Skin of body (tissue), 2 donors: Measurements from ENCODE around the gene RPLP2. TPM values are rescaled to one million over a fixed set of nuclear protein-coding genes. Genes with fewer than 3 reads are reported as not detected.
A peak's percentile ranks its signal among the peaks of the same experiment; 100 is the strongest.

Source experiments
- DNase-seq: peaks from one replicate; lab custom pipeline; 2025; lab: John Stamatoyannopoulos, UW
- total RNA-seq: library from RNA; depleted of rRNA; stranded (reverse); fragments of >200 nt; gene quantifications from one replicate; pipeline ENCODE4 v1.2.3, GENCODE V29; 2014

RPLP2 gene
- total RNA-seq, 1 donor from 2014 or later = 391 TPM

DNA sequence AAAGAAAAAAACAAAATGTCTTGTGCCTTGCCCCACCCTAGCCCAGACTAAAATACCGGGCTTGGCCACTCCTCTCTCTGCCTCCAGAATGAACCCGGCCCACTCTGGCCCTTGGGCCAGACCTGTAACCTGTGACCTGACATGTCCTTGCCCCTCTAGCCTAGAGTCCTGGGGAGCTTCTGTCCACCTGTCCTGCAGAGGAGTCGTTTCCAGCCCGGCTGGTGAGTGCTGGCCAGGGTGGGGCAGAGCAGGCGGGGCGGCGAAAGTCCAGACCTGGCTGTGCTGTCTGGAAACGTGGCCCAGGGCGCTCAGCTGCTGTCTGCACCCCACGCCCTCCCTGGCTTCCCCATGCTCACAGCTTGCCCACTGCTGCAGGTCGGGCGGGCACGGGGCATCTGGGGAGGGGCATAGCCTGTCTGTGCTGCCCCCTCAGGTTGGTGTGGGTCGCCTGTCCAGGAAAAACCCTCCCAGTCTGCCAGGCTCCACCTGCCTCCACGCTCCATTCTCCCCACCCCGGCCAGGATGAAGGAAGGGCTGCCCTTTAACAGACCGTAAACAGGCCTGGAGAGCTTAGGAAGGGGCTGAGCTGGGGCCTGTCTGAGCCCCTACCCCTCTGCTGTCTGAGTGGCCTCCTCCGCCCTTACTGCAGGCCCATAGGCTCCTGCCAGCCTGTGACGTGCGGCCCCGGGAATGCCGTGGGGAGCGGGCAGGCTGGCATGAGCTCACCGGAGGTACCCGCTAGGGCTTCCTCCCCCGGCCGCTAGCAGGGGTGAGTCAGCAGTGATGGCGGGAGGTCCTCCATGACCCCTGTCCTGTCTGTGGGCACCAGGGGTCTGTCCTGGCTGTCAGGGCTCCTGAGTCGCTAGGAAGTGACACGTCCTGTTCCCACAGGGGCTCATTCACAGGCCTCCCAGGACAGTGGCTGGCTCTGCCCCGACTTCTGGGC is 24.9 kb downstream of the RPLP2 start:
- no peak for DNase-seq

DNA sequence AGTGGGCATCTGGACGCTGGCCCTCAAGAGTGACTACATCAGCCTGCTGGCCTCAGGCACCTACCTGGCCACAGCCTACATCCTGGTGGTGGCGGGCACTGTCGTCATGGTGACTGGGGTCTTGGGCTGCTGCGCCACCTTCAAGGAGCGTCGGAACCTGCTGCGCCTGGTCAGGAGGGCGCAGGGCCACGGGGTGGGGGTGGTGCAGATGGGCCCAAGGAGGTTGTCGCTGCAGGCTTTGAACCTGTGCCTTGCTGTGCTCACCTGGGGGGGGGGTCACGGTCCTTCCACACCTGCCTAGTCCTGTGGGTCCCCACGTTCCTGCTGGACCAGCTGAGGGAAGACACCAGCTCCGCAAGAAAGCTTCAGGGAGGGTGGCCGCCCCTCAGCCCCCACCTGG is 26.5 kb downstream of the RPLP2 start:
- no peak for DNase-seq

DNA sequence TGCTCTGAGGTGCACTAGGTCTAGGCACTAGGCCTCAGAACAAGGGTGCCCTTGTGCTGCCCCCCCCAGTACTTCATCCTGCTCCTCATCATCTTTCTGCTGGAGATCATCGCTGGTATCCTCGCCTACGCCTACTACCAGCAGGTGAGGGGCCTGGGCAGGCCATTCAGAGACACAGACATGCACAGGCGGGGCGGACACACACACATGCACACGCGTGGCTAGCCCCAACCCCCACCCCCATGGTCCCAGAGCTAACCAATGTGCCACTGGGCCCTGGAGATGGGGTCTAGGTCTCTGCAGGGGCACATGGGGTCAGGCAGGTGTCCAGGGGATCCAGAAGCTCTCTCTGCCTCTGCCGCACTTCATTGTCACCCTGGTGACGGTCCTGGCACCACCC is 26.9 kb downstream of the RPLP2 start:
- DNase-seq = no peak

DNA sequence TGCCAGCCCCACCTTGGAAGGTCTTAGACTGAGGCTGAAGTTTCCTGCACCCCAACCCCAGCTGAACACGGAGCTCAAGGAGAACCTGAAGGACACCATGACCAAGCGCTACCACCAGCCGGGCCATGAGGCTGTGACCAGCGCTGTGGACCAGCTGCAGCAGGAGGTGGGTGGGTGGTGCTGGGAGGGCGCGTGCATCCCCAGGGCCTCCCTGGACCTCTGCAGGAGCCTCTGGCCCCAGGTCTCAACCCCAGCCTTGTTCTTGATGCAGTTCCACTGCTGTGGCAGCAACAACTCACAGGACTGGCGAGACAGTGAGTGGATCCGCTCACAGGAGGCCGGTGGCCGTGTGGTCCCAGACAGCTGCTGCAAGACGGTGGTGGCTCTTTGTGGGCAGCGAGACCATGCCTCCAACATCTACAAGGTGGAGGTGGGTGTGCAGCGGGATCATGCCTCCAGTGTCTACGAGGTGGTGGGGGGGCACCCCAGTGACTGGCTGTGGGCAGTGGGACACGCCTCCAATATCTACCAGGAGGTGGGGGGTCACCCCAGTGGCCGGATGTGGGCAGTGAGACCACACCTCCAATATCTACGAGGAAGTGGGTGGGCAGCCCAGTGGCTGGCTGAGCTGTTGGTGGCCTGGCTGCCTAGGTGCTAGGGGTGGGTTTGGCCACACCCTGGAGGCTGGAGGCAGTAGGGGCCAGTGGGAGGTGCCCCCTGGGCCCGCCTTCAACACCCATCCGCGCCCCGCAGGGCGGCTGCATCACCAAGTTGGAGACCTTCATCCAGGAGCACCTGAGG is 27.6 kb downstream of the RPLP2 start:
- no peak for DNase-seq

DNA sequence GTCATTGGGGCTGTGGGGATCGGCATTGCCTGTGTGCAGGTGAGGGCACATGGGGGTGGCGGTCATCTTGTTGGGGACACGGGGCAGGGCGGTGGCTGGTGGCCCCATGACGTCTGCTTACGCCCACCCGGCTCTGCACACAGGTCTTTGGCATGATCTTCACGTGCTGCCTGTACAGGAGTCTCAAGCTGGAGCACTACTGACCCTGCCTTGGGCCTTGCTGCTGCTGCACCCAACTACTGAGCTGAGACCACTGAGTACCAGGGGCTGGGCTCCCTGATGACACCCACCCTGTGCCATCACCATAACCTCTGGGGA is 28.2 kb downstream of the RPLP2 start:
- no peak for DNase-seq

DNA sequence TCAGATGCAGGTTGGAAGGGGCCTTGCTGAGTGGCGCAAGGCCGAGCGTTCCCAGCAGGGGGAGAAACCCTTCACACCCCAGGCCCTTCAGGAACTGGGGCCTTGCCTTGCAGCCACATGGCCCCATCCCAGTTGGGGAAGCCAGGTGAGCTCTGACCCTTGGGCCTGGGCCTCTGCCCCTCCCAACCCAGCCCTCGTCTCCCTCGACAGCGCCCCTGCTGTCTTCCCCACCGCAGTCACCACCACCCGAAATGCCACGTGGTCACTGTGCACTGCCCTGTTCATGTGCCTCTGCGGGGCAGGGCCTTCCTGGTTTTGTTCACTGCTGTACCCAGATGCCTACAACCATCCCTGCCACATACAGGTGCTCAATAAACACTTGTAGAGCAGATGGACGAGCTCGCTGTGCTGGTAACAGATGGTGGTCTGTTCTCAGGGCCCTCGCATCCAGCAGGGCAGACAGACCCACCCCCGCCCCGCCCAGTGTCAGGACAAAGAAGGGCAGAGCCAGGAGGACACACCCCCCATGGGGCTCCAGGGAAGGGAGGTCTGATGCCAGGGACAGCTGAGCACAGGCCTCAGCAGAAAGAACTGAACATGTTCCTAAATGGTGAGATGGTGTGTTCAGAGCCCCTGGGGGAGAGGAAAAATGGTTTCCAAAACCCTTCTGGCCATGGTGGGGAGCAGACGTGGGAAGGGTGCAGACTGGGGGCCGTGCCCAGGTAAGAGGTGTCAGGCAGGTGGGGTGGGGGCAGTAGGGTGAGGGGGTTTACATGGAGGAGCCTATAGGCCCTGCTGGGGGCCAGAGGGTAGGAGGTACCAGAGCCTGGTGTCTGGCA is 28.9 kb downstream of the RPLP2 start:
- no peak for DNase-seq

DNA sequence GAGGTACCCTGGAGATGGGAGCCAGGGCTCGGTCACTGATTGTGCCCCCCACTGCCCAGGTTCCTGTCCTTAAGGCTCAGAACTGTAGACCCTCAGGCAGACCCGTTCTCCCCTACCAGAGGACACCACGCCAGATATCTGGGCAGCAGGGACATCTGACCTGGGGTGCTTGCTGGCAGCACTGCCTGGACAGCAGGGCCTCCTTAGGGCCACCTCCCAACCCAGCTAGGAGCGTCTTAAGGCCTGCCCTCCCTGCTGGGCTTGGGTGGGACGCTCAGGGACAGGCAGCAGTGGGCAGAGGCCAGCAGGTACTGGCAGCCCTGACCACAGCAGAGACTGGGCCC is 29.5 kb downstream of the RPLP2 start:
- no peak for DNase-seq

DNA sequence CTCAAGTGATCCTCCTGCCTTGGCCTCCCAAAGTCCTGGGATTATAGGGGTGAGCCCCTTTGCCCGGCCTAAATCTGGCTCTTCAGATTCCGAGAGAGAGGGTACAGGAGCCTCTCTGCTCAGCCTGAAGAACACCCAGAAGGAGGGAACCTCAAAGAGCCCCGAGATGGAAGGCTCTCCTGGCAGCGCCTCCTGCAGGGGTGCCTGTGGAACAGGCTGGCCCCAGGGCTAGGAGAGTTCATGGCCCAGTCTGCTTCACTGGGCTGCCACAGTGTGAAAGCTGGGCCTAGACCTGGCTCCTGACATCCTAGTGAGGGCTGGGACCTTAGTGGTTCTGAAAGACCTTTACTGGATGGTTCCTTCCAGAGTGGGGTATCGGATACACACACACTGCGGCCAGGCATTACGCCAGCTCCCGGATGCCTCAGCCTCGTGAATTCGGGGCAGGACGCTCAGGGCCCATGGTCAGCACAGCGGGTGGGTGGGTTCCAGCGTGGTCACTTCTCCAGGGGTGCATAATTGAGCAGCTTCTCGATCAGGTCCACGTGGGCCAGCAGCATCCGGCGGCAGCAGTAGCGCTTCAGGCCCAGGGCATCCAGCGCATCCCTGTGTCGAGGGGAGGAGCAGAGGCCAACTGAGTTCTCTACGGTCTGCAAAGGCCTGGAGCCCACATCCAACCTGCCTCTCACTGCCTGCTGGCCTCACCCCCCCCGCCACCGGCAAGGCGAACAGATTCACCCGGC is 30.3 kb downstream of the RPLP2 start:
- no peak for DNase-seq

DNA sequence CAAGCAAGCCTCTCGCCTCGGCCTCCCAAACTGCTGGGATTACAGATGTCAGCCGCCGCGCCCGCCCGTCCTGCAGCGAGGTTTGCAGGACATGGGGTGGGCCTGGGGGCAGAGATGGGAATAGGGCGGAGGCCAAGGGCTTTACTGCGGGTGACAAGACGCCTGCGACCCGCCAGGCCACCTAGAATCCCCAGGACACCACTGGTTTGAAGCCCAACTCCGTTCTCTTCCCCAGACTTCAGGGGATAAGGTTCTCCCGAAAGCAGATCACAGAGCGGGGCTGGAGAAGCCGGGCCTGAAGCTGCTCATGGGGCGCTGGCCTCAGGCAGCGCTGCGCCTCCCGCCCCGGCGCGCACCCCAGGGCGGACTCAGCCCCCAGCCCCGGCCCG is 32.2 kb downstream of the RPLP2 start:
- no peak for DNase-seq

DNA sequence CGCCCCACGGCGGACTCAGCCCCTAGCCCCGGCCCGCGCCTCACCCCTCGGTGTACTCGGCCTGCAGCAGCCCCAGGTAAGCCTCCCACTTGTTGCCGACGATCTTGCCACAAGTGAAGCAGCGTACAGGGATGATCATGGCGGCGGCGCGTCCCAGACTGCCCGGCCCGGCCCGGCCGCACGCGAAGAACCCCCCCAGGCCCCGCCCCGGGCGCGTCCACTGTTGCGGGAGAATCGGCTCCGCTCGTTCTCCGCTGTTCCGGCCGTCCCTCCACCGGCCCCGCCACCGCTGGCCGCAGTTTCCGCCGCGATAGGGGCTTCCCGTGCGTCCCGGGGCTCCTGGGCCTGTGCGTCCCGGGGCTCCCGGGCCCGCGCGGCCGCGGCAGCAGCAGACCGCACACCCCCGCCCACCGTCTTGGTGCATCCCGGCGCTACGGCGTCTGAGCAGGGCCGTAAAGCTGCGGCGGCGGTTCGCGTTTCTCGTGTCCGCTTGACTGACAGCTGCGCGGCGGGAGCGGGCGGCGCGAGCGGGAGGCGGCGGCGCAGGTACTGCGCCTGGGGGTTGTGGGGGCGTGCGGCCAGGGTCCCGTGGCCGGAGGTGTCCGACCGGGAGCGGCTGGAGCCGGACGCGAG is 32.7 kb downstream of the RPLP2 start, which contains the start of the genes POLR2L and TSPAN4:
POLR2L (minus strand) TSS at position 160 of the 633 bp plus-strand sequence; CDS start at position 139, 21 bp downstream.
TSPAN4 (plus strand) TSS at position 483 of the 633 bp plus-strand sequence. CDS start 7,453 bp downstream, outside the sequence.
- peak; percentile 82 for DNase-seq

DNA sequence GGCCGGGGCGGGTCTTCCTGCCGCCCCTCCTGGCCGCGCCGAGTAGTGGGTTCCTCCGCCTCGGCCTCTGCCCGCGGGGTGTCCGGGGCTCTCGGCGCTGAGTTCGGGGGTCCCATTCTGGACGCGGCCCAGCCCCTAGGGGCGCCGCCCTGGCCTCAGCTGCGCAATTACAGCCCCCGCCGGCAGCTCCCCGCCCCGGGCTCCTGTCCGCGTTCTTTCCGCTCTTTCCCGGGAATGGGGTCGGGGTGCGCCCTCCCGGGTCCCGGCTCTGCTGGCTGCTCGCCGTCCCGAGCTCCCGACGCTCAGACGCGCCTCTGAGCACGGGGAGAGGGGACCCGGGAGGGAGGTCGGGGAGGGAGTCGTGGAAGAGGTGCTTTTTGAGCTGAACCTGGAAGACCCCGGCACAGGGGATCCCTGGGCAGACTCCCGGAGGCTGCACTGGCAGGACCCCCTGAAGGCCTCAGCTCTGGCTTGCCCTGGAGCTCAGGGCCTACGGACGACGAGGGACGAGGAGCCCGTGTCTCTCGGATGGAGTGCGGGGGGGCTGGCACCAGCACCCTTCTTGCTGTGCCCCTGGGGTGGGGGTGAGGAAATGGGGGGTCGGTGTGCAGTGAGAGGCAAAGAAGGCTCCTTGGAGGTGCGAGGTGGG is 33.4 kb downstream of the RPLP2 start:
- no peak for DNase-seq

DNA sequence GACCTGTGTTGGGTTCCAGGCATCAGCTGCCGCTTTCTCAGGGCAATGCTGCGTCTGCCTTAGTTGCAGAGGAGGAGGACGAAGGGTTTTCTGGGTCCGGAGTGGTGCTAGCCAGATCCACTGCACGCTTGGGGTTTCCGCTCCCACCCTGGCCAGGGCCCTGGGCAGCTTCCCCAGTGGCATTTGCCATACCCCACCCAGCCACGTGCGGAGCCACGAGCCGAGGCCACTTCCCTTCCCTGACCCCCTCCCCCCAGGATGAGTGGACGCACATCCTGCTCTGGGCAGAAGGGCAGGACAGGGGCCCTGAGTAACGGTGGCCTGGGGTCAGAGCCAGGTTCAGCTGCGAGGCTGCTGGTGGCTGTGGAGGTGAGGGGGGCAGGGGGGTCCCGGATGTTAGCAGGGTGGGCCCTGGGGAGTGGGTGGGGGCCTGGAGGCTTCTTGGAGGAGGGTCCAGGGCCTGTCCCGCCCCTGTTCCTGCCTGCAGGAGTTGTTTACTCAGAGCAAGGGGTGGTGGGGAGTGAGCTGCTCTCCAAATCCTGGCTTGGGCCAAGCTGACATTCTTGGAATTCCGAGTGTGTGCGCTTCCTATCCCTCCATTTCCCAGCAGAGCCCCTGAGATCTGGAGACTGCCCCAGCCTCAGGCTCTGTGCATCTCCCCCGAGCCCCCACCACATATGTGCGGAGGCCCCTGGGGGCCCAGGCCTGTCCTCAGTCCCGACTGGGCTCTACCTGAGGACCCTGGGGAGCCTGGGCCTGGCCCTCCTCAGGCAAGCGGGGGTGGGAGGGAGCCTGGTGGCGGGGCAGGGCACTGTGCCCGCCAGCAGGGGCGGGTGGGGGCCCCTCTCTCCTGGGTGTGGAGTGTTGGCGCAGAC is 34.3 kb downstream of the RPLP2 start:
- DNase-seq = peak; percentile 92

DNA sequence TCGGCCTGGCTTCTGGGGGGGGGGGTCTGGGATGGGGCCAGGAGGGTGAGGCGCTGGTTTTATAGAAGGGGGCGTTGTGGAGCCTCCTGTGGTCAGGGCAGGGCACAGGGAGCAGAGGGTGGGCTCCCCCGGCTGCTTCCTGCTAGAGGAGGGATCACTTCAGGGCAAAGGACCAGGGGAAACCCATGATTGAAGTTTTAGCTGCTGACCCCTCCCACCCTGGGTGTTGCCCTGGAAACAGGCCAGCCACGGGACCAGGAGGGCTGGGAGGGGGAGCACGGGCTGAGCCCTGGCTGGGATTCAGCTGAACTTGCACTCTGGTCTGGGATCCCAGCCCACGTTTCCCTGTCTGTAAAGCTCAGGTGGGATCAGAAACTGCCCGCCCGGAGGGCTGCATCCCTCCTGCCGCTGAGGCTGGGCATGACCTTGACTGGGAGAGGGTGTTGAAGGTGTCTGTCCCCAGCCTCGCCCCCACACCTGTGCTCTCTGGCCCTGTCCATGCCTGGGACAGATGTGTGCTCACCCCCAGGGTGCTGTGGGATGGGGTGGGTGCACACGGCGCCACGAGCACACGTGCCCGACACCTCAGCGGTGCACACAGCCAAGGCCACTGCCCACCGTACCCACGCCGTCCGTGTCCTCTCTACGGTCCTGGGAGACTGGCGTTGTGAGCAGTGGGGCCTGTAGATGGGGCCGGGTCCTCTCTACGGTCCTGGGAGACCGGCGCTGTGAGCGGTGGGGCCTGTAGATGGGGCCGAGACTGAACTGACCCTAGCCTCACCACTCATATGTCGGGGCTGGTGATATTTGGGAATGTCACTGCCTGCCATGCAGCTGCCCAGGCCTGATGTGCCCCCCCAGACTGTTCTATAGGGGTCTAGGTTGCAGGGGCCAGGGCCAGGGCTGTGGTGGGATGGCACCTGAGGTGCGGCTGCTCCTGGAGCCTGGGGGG is 35.2 kb downstream of the RPLP2 start:
- peak; percentile 94 for DNase-seq

DNA sequence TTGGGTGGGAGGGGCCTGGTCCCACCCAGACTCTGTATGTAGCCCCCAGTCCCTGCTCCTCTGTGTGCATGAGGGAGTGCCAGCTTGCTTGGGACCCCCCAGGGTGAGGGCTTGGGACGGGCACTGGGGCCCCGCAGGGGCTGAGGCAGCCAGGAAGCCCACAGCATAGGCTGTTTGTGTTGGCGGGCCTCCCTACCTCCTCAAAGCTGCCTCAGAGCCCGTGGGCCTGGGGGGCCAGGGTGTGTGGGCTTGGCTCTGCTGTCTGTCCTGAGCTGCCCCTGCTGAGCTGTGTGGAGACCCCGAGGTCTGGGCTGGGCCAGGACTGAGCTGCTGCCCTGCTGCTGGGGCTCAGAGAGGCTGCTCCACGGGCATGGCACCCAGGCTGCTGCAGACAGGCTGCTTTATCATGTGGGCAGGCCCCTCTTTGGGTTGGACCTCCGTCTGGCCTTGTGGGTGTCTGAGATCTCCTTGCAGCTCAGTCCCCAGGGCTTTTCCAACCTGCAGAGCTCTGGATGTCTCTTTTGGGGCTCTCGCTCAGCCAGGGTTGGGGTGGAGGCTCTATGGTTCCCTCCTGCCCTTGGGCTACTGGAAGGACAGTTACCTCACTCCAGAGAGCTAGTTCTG is 36.2 kb downstream of the RPLP2 start:
- DNase-seq = no peak

DNA sequence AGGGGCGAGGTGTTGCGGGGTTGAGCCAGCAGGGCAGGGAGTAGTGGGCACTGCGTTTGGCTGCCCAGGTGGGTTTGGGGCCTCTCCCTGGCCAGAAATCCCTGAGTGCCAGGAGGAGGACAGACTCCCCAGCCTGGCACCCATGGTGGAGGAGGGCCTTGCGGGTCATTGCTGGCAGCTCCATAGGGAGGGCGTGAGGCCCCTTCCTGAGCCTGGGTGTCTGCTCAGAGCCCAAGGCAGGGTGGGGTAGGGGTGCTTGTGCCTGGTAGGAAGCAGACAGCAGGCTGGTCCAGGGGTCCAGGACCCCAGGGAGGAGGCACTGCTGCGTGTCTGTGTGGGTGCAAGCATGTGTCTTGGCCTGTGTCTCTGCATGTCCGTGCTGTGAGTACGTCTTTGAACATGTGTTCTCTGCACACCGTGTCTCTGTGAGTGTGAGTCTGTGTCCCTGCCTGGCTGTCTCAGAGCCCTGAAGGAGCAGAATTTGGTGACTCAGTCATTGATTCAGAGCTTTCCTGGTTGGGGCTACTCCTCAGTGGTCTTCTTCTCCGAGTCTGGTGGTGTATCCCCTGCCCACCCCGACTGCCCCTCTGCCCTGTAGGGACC is 36.8 kb downstream of the RPLP2 start:
- DNase-seq = no peak

DNA sequence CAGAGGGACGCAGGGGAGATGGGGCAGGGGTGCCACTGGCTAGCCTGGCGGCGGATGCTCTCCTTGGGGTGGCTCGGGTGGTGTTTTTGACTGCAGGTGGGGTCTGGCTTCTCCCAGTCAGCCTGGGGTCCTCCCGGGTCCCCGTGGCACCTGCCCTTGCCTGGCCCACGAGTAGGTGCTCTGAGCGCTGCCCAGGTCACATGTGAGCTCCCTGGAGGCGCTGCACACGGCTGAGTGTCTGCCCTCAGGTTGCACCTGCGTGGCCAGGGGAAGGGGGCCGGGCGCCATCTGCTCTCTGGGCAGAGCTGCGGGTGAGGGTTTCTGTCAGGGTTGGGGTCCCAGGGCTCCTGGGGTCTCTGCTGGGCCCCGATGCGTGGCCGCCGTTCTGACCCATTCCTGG is 38.1 kb downstream of the RPLP2 start:
- DNase-seq = no peak
